H1 (cell line): Measurements from ENCODE around the gene FGF23.

Experiments
- EP300 ChIP-seq, 2 experiments: IDR thresholded peaks; 1 replicate in 1 of 2; 2 replicates in 1 of 2; pipeline ENCODE4 v1.6.1; 2011 to 2012; ENCODE audit warnings: low read depth in 2 of 2, low read length in 2 of 2, mild to moderate bottlenecking in 2 of 2, borderline replicate concordance in 1 of 2, inconsistent platforms in 1 of 2, moderate library complexity in 1 of 2
- GABPA ChIP-seq: IDR thresholded peaks from 2 replicates; pipeline ENCODE4 v1.6.1; 2011; ENCODE audit warnings: mild to moderate bottlenecking, low read length, moderate library complexity, borderline replicate concordance; ENCODE audit not compliant: insufficient read depth
- JUN ChIP-seq: IDR thresholded peaks from 2 replicates; pipeline ENCODE4 v1.6.1; 2011; ENCODE audit warnings: low read depth, mild to moderate bottlenecking, improper control_type of control experiment, low read length
- JUND ChIP-seq: IDR thresholded peaks from 2 replicates; pipeline ENCODE4 v1.6.1; 2011; ENCODE audit warnings: mild to moderate bottlenecking, improper control_type of control experiment, low read length
- POLR2A ChIP-seq, 2 experiments: IDR thresholded peaks; 1 replicate in 1 of 2; 2 replicates in 1 of 2; pipeline ENCODE4 v1.6.1; 2011; ENCODE audit warnings: low read depth in 2 of 2, low read length in 2 of 2, mild to moderate bottlenecking in 2 of 2; ENCODE audit errors: control extremely low read depth in 1 of 2
- SIX5 ChIP-seq: IDR thresholded peaks from 2 replicates; pipeline ENCODE4 v1.6.1; 2011; ENCODE audit warnings: mild to moderate bottlenecking, low read depth, low read length
- TAF1 ChIP-seq: IDR thresholded peaks from 2 replicates; pipeline ENCODE4 v1.6.1; 2011; ENCODE audit warnings: mild to moderate bottlenecking, low read depth, low read length
- TEAD4 ChIP-seq: IDR thresholded peaks from 2 replicates; pipeline ENCODE4 v1.6.1; 2012; ENCODE audit warnings: low read depth, low read length, inconsistent platforms, mixed read lengths
- YY1 ChIP-seq: IDR thresholded peaks from 2 replicates; pipeline ENCODE4 v1.6.1; 2011; ENCODE audit warnings: low read depth, mild to moderate bottlenecking, low read length
- TF ChIP-seq, protein P1 (sequence below): IDR thresholded peaks from 2 replicates; pipeline ENCODE4 v1.6.1; 2011; ENCODE audit warnings: low read length, improper control_type of control experiment
- TF ChIP-seq, protein P2 (sequence below), 3 experiments: IDR thresholded peaks; 1 replicate in 2 of 3; 2 replicates in 1 of 3; pipeline versions ENCODE4 v1.5.1 to v1.6.1; 2011; ENCODE audit warnings: low read length in 3 of 3, mild to moderate bottlenecking in 3 of 3, inconsistent platforms in 2 of 3, low read depth in 1 of 3, moderate library complexity in 1 of 3; ENCODE audit not compliant: insufficient read depth in 1 of 3; ENCODE audit errors: control extremely low read depth in 1 of 3
- TF ChIP-seq, protein P3 (sequence below): IDR thresholded peaks from 2 replicates; pipeline ENCODE4 v1.6.1; 2012; ENCODE audit warnings: inconsistent platforms

DNA sequence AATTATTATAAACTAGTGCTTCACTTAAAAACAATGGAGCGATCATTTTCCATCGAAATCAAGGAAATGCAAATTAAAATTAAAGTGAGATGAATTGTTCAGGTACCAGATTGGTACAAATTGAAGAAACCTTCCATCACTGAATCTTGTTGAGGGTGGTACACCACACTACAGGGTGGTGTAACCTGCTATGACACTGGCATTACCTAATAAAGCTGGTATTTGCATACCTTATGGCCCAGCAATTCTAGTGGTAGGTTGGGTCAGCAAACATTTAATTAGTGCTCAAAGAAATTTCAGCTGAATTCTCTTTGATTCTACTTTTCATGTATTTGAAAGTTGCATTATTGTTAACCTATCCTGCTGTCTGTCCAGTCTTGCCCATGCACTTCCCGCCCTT lies 49.3 kb downstream of the FGF23 start:
- TF ChIP-seq, protein P1, sequence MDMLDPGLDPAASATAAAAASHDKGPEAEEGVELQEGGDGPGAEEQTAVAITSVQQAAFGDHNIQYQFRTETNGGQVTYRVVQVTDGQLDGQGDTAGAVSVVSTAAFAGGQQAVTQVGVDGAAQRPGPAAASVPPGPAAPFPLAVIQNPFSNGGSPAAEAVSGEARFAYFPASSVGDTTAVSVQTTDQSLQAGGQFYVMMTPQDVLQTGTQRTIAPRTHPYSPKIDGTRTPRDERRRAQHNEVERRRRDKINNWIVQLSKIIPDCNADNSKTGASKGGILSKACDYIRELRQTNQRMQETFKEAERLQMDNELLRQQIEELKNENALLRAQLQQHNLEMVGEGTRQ: no peak
- TF ChIP-seq GABPA: no peak
- no peak for TF ChIP-seq SIX5
- TF ChIP-seq, protein P2, sequence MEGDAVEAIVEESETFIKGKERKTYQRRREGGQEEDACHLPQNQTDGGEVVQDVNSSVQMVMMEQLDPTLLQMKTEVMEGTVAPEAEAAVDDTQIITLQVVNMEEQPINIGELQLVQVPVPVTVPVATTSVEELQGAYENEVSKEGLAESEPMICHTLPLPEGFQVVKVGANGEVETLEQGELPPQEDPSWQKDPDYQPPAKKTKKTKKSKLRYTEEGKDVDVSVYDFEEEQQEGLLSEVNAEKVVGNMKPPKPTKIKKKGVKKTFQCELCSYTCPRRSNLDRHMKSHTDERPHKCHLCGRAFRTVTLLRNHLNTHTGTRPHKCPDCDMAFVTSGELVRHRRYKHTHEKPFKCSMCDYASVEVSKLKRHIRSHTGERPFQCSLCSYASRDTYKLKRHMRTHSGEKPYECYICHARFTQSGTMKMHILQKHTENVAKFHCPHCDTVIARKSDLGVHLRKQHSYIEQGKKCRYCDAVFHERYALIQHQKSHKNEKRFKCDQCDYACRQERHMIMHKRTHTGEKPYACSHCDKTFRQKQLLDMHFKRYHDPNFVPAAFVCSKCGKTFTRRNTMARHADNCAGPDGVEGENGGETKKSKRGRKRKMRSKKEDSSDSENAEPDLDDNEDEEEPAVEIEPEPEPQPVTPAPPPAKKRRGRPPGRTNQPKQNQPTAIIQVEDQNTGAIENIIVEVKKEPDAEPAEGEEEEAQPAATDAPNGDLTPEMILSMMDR (IDR thresholded peaks at IDR 0.05; ENCODE audit: control extremely low read depth in 1 of 3, insufficient read depth in 1 of 3, low read depth in 1 of 3, low read length in 3 of 3): no peak
- TF ChIP-seq POLR2A (IDR thresholded peaks at IDR 0.05; ENCODE audit: control extremely low read depth in 1 of 2, low read depth in 2 of 2, low read length in 2 of 2): no peak
- TF ChIP-seq YY1: no peak
- no peak for TF ChIP-seq TAF1
- no peak for TF ChIP-seq JUND
- TF ChIP-seq EP300 (IDR thresholded peaks at IDR 0.05; ENCODE audit: borderline replicate concordance in 1 of 2, low read depth in 2 of 2, low read length in 2 of 2): no peak
- TF ChIP-seq JUN: no peak
- TF ChIP-seq, protein P3, sequence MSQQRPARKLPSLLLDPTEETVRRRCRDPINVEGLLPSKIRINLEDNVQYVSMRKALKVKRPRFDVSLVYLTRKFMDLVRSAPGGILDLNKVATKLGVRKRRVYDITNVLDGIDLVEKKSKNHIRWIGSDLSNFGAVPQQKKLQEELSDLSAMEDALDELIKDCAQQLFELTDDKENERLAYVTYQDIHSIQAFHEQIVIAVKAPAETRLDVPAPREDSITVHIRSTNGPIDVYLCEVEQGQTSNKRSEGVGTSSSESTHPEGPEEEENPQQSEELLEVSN: no peak
- no peak for TF ChIP-seq TEAD4
